Measurements from ENCODE around the gene GFRA1.
A peak's percentile ranks its signal among the peaks of the same experiment; 100 is the strongest.

Gene GFRA1

DNA sequence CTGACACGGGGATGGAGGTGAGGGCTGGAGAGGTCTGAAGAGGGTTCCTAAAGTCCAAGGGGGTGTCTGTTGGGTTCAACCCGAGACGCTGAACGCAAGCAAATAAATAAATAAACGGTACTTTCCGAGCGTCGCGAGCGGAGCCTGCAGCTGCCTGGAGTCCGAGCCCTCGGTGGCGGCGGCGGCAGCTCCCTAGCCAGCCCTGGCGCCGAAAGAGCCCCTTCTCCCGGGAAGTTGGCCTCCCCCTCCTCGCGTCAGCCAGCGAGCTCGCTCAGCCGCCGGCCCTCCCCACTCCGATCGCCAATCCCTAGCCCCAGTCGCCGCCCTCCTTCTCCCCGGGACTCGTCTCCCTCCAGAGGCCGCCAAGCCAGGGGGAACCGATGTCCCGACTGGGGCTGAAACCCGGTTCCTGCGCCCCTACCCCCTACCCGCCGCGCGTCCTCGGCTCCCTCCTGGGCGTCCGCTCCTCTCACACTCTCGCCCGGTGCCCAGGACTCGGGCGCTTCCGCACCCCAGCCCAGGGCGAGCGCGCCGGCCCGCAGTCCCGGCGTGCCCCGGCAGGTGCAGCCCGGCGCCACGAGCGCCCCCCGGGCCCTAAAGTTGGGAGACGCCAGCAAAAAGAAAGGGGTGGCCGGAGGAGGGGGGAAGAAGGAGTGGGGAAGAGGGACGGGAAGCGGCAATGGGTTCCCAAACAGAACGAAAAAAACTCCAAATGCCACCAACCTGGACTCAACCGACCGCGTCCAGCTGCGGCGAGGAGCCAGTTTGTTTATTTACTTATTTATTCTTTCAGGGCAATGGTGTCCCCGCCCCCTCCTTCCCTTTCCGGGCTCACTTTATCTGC, at the start of gene GFRA1:
Gene GFRA1, minus strand, starts transcription at position 767 of the 844 bp plus-strand sequence. CDS start 1,177 bp downstream, outside the sequence.
- no peaks in the 10 kb centered on the region for H3K36me3 ChIP-seq (ENCODE audit: control insufficient read depth, insufficient read depth, low read length, severe bottlenecking)
- peaks cover 3% of the 10 kb centered on the region for H3K27me3 ChIP-seq (replicated peaks; ENCODE audit: control insufficient read depth, insufficient read depth, low read length)
- peak within 1 kb of the TSS; percentile 61 for H3K9ac ChIP-seq (ENCODE audit: low read length)
- DNase-seq (ENCODE audit: low read depth): peak; percentile 60
- H3K4me3 ChIP-seq (ENCODE audit: low read length): peak within 1 kb of the TSS; percentile 82
- peaks cover 19% of the 10 kb centered on the region for H3K4me1 ChIP-seq (ENCODE audit: control insufficient read depth, insufficient read depth, low read length)
- H3K9me3 ChIP-seq (ENCODE audit: control insufficient read depth, low read length): no peaks in the 10 kb centered on the region

DNA sequence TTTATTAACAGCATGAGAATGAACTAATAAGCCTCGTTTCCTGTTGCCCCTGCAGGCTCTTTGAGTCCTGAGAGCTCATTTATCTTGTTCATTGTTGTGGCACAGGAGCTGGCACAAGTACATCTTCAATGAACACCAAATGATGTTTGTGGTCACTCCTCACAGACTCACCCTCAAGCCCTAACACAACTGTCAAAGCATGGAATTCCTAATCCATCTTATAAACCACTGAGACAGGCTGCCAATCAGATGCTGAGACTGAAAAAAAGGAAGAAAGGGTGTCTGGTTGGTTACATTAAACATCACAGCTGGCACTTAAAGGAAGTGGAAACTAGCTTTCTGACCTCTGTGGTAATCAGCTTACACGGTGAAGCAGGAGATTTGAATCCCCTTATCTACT, 43.5 kb upstream of the GFRA1 start:
- Histone ChIP-seq H3K9me3 (ENCODE audit: control insufficient read depth, low read length) (no peaks in the 10 kb centered on the region), H3K9ac (ENCODE audit: low read length) (no peak overlapping the region), H3K36me3 (ENCODE audit: control insufficient read depth, insufficient read depth, low read length, severe bottlenecking) (no peaks in the 10 kb centered on the region), H3K4me1 (ENCODE audit: control insufficient read depth, insufficient read depth, low read length) (peaks cover 10% of the 10 kb centered on the region), H3K4me3 (ENCODE audit: low read length) (no peak overlapping the region), H3K27me3 (replicated peaks; ENCODE audit: control insufficient read depth, insufficient read depth, low read length) (no peaks in the 10 kb centered on the region)
- no peak for DNase-seq (ENCODE audit: low read depth)

GRCh38 chr10:116312548-116312947, 39.5 kb upstream of the GFRA1 start:
- Histone ChIP-seq H3K9me3 (ENCODE audit: control insufficient read depth, low read length) (no peaks in the 10 kb centered on the region), H3K4me1 (ENCODE audit: control insufficient read depth, insufficient read depth, low read length) (peaks cover 23% of the 10 kb centered on the region), H3K27me3 (replicated peaks; ENCODE audit: control insufficient read depth, insufficient read depth, low read length) (no peaks in the 10 kb centered on the region), H3K4me3 (ENCODE audit: low read length) (no peak overlapping the region), H3K9ac (ENCODE audit: low read length) (no peak overlapping the region), H3K36me3 (ENCODE audit: control insufficient read depth, insufficient read depth, low read length, severe bottlenecking) (no peaks in the 10 kb centered on the region)
- no peak for DNase-seq (ENCODE audit: low read depth)

GRCh38 chr10:116311706-116312490, 38.9 kb upstream of the GFRA1 start:
- no peak for DNase-seq (ENCODE audit: low read depth)
- no peak overlapping the region for H3K4me3 ChIP-seq (ENCODE audit: low read length)
- no peaks in the 10 kb centered on the region for H3K27me3 ChIP-seq (replicated peaks; ENCODE audit: control insufficient read depth, insufficient read depth, low read length)
- H3K9ac ChIP-seq (ENCODE audit: low read length): no peak overlapping the region
- peaks cover 29% of the 10 kb centered on the region for H3K4me1 ChIP-seq (ENCODE audit: control insufficient read depth, insufficient read depth, low read length)
- H3K9me3 ChIP-seq (ENCODE audit: control insufficient read depth, low read length): no peaks in the 10 kb centered on the region
- H3K36me3 ChIP-seq (ENCODE audit: control insufficient read depth, insufficient read depth, low read length, severe bottlenecking): no peaks in the 10 kb centered on the region

- H3K9ac ChIP-seq (ENCODE audit: low read length): no peak overlapping the region
- DNase-seq (ENCODE audit: low read depth): no peak
Observed at GRCh38 chr10:116311016-116311415, 38.0 kb upstream of the GFRA1 start.

DNA sequence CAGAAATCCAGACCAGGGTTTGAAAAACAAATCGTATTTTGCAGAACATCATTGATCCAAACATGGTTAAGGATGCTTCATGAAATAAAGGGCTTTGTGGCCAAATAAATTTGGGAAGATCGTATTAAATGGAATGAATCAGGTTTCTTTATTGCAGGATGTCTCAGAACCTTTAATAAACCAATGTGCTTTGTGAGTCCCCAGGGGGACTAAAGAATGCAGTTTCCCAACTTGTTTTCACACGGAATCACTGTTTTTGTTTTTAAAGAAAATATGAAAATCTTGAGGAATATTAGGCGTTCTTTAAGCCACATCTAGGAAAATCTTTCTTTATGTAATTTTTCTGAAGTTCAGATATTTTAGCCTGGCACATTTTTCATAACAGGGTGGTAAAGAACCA, 34.4 kb upstream of the GFRA1 start:
- no peaks in the 10 kb centered on the region for H3K9me3 ChIP-seq (ENCODE audit: control insufficient read depth, low read length)
- peaks cover 39% of the 10 kb centered on the region for H3K4me1 ChIP-seq (ENCODE audit: control insufficient read depth, insufficient read depth, low read length)
- DNase-seq (ENCODE audit: low read depth): no peak
- no peaks in the 10 kb centered on the region for H3K27me3 ChIP-seq (replicated peaks; ENCODE audit: control insufficient read depth, insufficient read depth, low read length)
- H3K4me3 ChIP-seq (ENCODE audit: low read length): peak overlapping the region; percentile 41
- no peaks in the 10 kb centered on the region for H3K36me3 ChIP-seq (ENCODE audit: control insufficient read depth, insufficient read depth, low read length, severe bottlenecking)
- H3K9ac ChIP-seq (ENCODE audit: low read length): peak overlapping the region; percentile 18

More at GRCh38 chr10:116311016-116311415, 38.0 kb upstream of the GFRA1 start:
- H3K9me3 ChIP-seq (ENCODE audit: control insufficient read depth, low read length): no peaks in the 10 kb centered on the region
- no peaks in the 10 kb centered on the region for H3K36me3 ChIP-seq (ENCODE audit: control insufficient read depth, insufficient read depth, low read length, severe bottlenecking)
- H3K27me3 ChIP-seq (replicated peaks; ENCODE audit: control insufficient read depth, insufficient read depth, low read length): no peaks in the 10 kb centered on the region
- peaks cover 36% of the 10 kb centered on the region for H3K4me1 ChIP-seq (ENCODE audit: control insufficient read depth, insufficient read depth, low read length)
- no peak overlapping the region for H3K4me3 ChIP-seq (ENCODE audit: low read length)

DNA sequence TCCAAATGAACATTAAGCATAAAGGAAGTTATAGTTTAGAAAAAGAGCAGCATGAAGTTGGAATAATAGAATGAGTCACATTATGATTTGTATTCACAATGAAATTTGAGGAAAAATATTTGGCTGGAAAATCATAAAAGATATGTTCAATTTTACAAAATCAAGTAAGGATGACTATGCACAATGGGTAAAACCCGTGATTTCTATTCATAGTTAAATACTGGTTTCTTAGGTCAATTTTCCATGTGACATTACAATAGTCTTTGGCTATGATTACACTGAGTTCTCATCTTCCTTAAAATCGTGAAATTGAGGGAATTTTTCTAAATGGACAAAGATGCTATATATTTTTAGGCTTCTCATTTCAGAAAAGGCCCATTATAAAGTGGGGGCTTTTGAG, 33.8 kb upstream of the GFRA1 start:
- Histone ChIP-seq H3K9me3 (ENCODE audit: control insufficient read depth, low read length) (no peaks in the 10 kb centered on the region), H3K27me3 (replicated peaks; ENCODE audit: control insufficient read depth, insufficient read depth, low read length) (no peaks in the 10 kb centered on the region), H3K9ac (ENCODE audit: low read length) (peak overlapping the region; percentile 18), H3K4me1 (ENCODE audit: control insufficient read depth, insufficient read depth, low read length) (peaks cover 33% of the 10 kb centered on the region), H3K36me3 (ENCODE audit: control insufficient read depth, insufficient read depth, low read length, severe bottlenecking) (no peaks in the 10 kb centered on the region), H3K4me3 (ENCODE audit: low read length) (peak overlapping the region; percentile 41)
- DNase-seq (ENCODE audit: low read depth): no peak

- Histone ChIP-seq H3K9ac (ENCODE audit: low read length) (no peak overlapping the region), H3K27me3 (replicated peaks; ENCODE audit: control insufficient read depth, insufficient read depth, low read length) (no peaks in the 10 kb centered on the region), H3K4me3 (ENCODE audit: low read length) (no peak overlapping the region), H3K9me3 (ENCODE audit: control insufficient read depth, low read length) (no peaks in the 10 kb centered on the region), H3K36me3 (ENCODE audit: control insufficient read depth, insufficient read depth, low read length, severe bottlenecking) (no peaks in the 10 kb centered on the region), H3K4me1 (ENCODE audit: control insufficient read depth, insufficient read depth, low read length) (peaks cover 34% of the 10 kb centered on the region)
- no peak for DNase-seq (ENCODE audit: low read depth)
Observed at GRCh38 chr10:116304923-116305322, 31.9 kb upstream of the GFRA1 start.

- Histone ChIP-seq H3K4me3 (ENCODE audit: low read length) (no peak overlapping the region), H3K27me3 (replicated peaks; ENCODE audit: control insufficient read depth, insufficient read depth, low read length) (no peaks in the 10 kb centered on the region), H3K9ac (ENCODE audit: low read length) (peak overlapping the region; percentile 23), H3K9me3 (ENCODE audit: control insufficient read depth, low read length) (no peaks in the 10 kb centered on the region), H3K4me1 (ENCODE audit: control insufficient read depth, insufficient read depth, low read length) (peaks cover 9% of the 10 kb centered on the region), H3K36me3 (ENCODE audit: control insufficient read depth, insufficient read depth, low read length, severe bottlenecking) (no peaks in the 10 kb centered on the region)
- DNase-seq (ENCODE audit: low read depth): no peak
Observed at GRCh38 chr10:116300542-116300941, 27.5 kb upstream of the GFRA1 start.

- no peaks in the 10 kb centered on the region for H3K36me3 ChIP-seq (ENCODE audit: control insufficient read depth, insufficient read depth, low read length, severe bottlenecking)
- no peaks in the 10 kb centered on the region for H3K27me3 ChIP-seq (replicated peaks; ENCODE audit: control insufficient read depth, insufficient read depth, low read length)
- no peak overlapping the region for H3K4me3 ChIP-seq (ENCODE audit: low read length)
- H3K9ac ChIP-seq (ENCODE audit: low read length): no peak overlapping the region
- H3K4me1 ChIP-seq (ENCODE audit: control insufficient read depth, insufficient read depth, low read length): peaks cover 9% of the 10 kb centered on the region
- no peak for DNase-seq (ENCODE audit: low read depth)
- no peaks in the 10 kb centered on the region for H3K9me3 ChIP-seq (ENCODE audit: control insufficient read depth, low read length)
Observed at GRCh38 chr10:116298586-116298985, 25.6 kb upstream of the GFRA1 start.

DNA sequence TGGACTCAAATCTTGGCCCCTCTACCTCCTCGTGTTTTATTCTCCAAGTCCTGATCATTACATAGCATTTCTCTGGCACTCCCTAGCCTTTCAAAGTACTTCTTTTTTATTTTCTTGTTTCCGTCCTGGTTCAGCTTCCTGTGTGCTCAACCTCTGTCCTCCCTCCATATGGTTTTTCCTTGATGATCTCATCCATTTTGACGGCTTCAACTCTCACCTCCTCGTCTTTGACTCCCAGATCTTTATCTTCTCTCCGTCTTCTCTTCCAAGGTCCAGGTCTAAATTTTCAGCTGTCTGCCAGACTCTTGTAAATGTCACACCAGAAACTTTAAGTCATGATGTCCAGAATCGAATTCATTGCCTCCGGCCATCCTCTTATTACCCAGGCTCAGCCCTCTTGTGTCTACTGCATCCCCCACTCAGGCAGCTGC, 23.3 kb upstream of the GFRA1 start:
- peaks cover 9% of the 10 kb centered on the region for H3K4me1 ChIP-seq (ENCODE audit: control insufficient read depth, insufficient read depth, low read length)

More for the DNA sequence above, 23.3 kb upstream of the GFRA1 start:
- H3K36me3 ChIP-seq (ENCODE audit: control insufficient read depth, insufficient read depth, low read length, severe bottlenecking): no peaks in the 10 kb centered on the region
- no peaks in the 10 kb centered on the region for H3K27me3 ChIP-seq (replicated peaks; ENCODE audit: control insufficient read depth, insufficient read depth, low read length)
- no peak overlapping the region for H3K9ac ChIP-seq (ENCODE audit: low read length)
- no peaks in the 10 kb centered on the region for H3K9me3 ChIP-seq (ENCODE audit: control insufficient read depth, low read length)
- no peak for DNase-seq (ENCODE audit: low read depth)
- H3K4me3 ChIP-seq (ENCODE audit: low read length): no peak overlapping the region

Measured in adipocyte (in vitro differentiated cells).